DND-41 (cell line): Measurements from ENCODE around the gene FAM114A1.

ENCODE experiments used
- ATAC-seq: fragments of 200-7000 bp; cut with Tn5 transposase; 3 replicates; pipeline ENCODE4 v1.9.1; 2021; ENCODE audit warnings: low read depth; ENCODE audit not compliant: insufficient read depth
- DNase-seq: peaks from one replicate; pipeline ENCODE4 v3.0.0-alpha.2; 2020
- H2AFZ ChIP-seq: 2 replicates; pipeline ENCODE4 v1.6.0; 2012; ENCODE audit warnings: low read depth, low read length
- H3K27ac ChIP-seq: 2 replicates; pipeline ENCODE4 v1.5.1; 2012; ENCODE audit warnings: low read length, inconsistent platforms
- H3K27me3 ChIP-seq: fragments of 200-600 bp; sonication (generic); 2 replicates; pipeline ENCODE4 v1.6.0; 2012; ENCODE audit warnings: low read length, mild to moderate bottlenecking, inconsistent platforms; ENCODE audit not compliant: insufficient read depth, poor library complexity
- H3K36me3 ChIP-seq: 2 replicates; pipeline ENCODE4 v1.5.1; 2012; ENCODE audit warnings: low read length, inconsistent platforms; ENCODE audit not compliant: insufficient read depth
- H3K4me1 ChIP-seq: 2 replicates; pipeline ENCODE4 v1.5.1; 2012; ENCODE audit warnings: mild to moderate bottlenecking, low read length; ENCODE audit not compliant: insufficient read depth
- H3K4me2 ChIP-seq: 2 replicates; pipeline ENCODE4 v1.6.0; 2012; ENCODE audit warnings: mild to moderate bottlenecking, moderate library complexity, low read length, inconsistent platforms; ENCODE audit not compliant: insufficient read depth
- H3K4me3 ChIP-seq, 2 experiments: fragments of 200-600 bp in 1 of 2; shearing (Covaris generic) in 1 of 2; 2 replicates each; pipeline ENCODE4 v1.5.1; 2012 to 2016; ENCODE audit warnings: inconsistent platforms in 2 of 2, low read length in 2 of 2, mild to moderate bottlenecking in 2 of 2, low read depth in 1 of 2, moderate library complexity in 1 of 2
- H3K79me2 ChIP-seq: 2 replicates; pipeline ENCODE4 v1.6.0; 2012; ENCODE audit warnings: low read length, inconsistent platforms; ENCODE audit not compliant: insufficient read depth
- H3K9ac ChIP-seq: 2 replicates; pipeline ENCODE4 v1.6.0; 2012; ENCODE audit warnings: low read depth, mild to moderate bottlenecking, inconsistent platforms, low read length, moderate library complexity
- H3K9me3 ChIP-seq: 2 replicates; pipeline ENCODE4 v1.5.1; 2012; ENCODE audit warnings: low read length, moderate library complexity, mild to moderate bottlenecking, inconsistent platforms; ENCODE audit not compliant: insufficient read depth, severe bottlenecking
- H4K20me1 ChIP-seq: 2 replicates; pipeline ENCODE4 v1.6.0; 2012; ENCODE audit warnings: low read length; ENCODE audit not compliant: insufficient read depth
- CTCF ChIP-seq: IDR thresholded peaks from 2 replicates; pipeline ENCODE4 v1.5.1; 2012; ENCODE audit warnings: borderline replicate concordance, low read length, moderate library complexity, mild to moderate bottlenecking; ENCODE audit not compliant: poor library complexity, severe bottlenecking; ENCODE audit errors: extremely low read depth
- EZH2 ChIP-seq: IDR thresholded peaks from 3 replicates; pipeline ENCODE4 v1.6.1; 2012; ENCODE audit warnings: borderline replicate concordance, low read depth, mild to moderate bottlenecking, moderate library complexity, low read length, inconsistent platforms; ENCODE audit not compliant: severe bottlenecking

The FAM114A1 gene

GRCh38 chr4:38867478-38868058 lies at the start of gene FAM114A1:
FAM114A1 (plus strand) TSS chr4:38867806; CDS start chr4:38878079, 10,273 bp downstream.
- no peaks in the 10 kb centered on the region for H3K9me3 ChIP-seq
- no peak within 1 kb of the TSS for H3K27ac ChIP-seq
- TF ChIP-seq EZH2 (no peak), CTCF (no peak)

GRCh38 chr4:38818441-38818976 lies 49.1 kb upstream of the FAM114A1 start:
- no peaks in the 10 kb centered on the region for H3K9me3 ChIP-seq
- no peak overlapping the region for H2AFZ ChIP-seq
- TF ChIP-seq CTCF = no peak
- no peak for TF ChIP-seq EZH2
- H3K27me3 ChIP-seq = no peaks in the 10 kb centered on the region
- no peaks in the 10 kb centered on the region for H4K20me1 ChIP-seq
- no peak for DNase-seq
- H3K9ac ChIP-seq = no peak overlapping the region
- ATAC-seq = no peak
- H3K4me1 ChIP-seq = no peaks in the 10 kb centered on the region
- no peak overlapping the region for H3K27ac ChIP-seq
- H3K4me3 ChIP-seq = no peak overlapping the region
- H3K4me2 ChIP-seq = no peak overlapping the region
- no peaks in the 10 kb centered on the region for H3K79me2 ChIP-seq
- no peaks in the 10 kb centered on the region for H3K36me3 ChIP-seq

More at GRCh38 chr4:38867478-38868058, at the start of gene FAM114A1:
- Histone ChIP-seq H4K20me1 (no peaks in the 10 kb centered on the region), H3K36me3 (no peaks in the 10 kb centered on the region), H3K79me2 (no peaks in the 10 kb centered on the region), H2AFZ (no peak within 1 kb of the TSS), H3K9ac (no peak within 1 kb of the TSS), H3K4me1 (no peaks in the 10 kb centered on the region), H3K4me3 (no peak within 1 kb of the TSS), H3K27me3 (no peaks in the 10 kb centered on the region), H3K4me2 (no peak within 1 kb of the TSS)
- DNase-seq (no peak), ATAC-seq (no peak)

GRCh38 chr4:38819569-38819968 lies 48.0 kb upstream of the FAM114A1 start:
- H3K27ac ChIP-seq = no peak overlapping the region
- H2AFZ ChIP-seq = no peak overlapping the region
- H3K36me3 ChIP-seq = no peaks in the 10 kb centered on the region
- H3K9ac ChIP-seq = no peak overlapping the region
- H3K4me1 ChIP-seq = no peaks in the 10 kb centered on the region
- TF ChIP-seq EZH2 = no peak
- no peak for TF ChIP-seq CTCF
- DNase-seq (no peak), ATAC-seq (no peak)
- H3K79me2 ChIP-seq = no peaks in the 10 kb centered on the region
- no peaks in the 10 kb centered on the region for H4K20me1 ChIP-seq
- H3K27me3 ChIP-seq = no peaks in the 10 kb centered on the region
- H3K4me2 ChIP-seq = no peak overlapping the region
- H3K4me3 ChIP-seq = no peak overlapping the region
- no peaks in the 10 kb centered on the region for H3K9me3 ChIP-seq
